KG1 (cell line): ENCODE data around the gene TDRD12.

Source experiments
- DNase-seq: peaks from one replicate; lab custom pipeline; 2025; lab: John Stamatoyannopoulos, UW

Gene TDRD12

DNA sequence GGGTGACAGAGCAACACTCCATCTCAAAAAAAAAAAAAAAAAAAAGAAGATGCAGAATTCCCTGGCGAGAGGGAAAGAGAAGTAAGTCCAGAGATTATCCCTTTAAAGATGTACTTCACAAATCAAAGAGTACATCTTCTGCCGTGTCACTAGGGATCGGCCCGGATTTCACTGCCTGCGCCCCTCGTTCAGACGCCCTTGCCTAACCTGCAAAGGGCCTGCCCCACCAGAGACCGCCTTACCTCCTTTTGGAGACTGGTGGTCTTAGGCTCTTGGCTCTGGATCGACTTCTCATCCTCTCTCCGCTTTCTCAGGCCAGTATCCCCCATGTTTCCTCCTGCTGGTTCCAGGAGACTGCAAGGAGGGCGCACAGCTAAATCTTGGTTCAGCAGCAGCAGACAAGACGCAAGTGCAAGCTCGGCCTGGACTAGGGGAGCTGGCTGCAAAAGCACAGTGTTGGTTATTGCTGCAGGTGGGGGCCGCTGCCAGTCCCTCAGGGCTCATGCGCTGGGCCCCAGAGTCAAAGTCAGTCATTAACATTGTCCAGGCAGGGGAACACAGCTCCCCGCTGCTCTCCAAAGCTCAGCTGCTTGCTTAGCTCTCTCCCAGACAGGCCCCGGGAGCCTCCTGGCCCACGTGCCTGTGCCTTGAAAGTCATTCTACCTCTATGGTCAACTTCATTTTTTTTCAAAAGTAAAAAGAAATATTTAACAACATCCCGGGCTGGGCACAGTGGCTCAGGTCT, 148.8 kb downstream of the TDRD12 start:
- DNase-seq, result no peak

DNA sequence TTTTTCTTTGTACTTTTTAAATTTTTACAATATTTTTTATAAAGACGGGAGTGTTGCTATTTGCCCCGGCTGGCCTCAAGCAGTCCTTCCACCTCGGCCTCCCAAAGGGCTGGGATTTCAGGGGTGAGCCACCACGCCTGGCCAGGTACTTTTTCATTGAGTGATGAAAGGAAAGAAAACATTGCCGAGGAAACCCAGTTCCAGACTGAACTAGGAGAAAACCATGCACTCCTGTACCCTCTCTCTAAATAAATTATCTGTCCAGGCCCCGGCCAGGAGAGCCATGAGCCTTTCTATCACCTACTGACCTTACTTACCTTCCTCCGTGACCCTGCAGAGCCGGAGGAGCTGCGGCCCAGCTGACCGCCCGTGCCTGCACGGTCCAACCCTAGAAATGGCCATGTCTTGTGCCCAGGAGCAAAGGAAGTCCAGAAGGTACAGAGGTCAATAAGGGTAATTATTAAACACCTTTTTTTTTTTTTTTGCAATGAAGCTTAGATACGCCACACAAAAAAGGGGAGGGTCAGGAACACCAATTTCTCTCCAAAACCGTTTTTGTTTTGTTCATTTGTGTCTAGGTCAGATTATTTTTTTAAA, 149.9 kb downstream of the TDRD12 start, which contains the start of gene SLC7A9:
Gene SLC7A9, minus strand, starts transcription at position 399 of the 597 bp plus-strand sequence. CDS start 1,233 bp downstream, outside the sequence.
- DNase-seq, result no peak

DNA sequence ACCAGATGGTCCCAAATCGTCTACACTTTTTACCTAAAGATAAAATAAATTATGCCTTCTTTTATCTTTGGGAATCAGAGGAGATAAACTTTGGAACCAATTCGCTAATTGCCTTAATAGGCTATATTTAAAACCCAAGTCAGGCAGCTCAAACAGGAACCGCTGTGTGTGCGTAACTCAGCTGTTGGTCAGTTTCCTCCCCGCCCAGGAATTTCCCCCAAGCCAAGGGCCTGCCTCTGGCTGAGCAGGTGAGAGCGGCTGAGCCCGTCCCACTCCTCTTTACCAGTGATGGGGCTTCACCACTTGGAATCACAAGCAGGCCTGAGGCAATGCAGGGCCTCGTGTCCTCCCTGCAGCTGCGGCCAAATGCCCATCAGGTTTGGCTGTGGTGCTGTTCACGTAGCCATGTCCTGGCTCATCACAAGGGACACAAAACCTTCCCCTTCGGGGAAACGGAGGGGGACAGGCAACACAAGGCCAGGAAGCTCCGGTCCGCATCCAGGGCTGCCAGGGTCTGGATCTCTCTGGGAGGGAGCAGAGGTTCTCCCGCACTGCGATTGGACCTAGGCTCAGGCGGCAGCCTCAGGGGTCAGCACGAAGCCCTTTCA, 150.5 kb downstream of the TDRD12 start:
- DNase-seq, result no peak

DNA sequence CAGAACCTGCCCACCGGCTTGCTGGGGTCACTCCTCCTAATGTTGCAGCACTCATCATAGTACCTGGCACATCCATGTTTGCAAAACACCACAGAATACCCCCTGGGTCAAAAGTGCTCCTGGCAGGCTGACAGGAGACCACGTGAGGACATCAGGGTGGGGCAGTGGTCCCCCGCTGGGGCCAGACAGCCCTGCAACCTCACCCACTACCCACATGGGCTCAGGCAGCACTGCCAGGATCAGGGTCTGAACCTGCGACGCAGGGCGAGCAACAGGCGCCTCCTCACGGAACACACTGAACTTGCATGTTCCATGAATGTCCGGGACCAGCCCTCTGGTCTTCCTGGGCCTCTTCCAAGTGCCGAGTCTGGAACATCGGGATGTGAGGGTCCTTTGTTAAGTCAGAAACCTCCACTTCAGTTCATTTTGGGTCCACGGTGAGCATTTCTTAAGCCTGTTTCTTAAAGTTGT, 151.4 kb downstream of the TDRD12 start:
- no peak for DNase-seq

DNA sequence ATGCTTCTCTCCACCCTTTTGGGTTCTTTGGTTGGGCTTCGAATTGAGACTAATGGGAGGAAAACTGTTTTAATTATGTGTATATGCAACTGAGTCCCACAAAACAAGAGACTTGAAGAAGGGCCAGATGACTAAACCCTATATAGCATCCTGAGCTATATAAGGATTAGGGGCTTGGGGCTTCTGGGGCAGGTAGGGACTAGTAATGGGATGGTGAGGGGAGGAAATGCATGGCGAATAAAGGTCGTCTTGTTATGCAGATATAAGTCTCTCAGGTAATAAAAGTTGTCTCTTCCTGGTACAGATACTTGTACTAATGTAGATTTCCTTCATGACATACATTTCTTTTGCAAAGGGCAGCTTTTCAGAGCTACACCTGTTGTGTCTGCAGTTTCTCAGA, 152.8 kb downstream of the TDRD12 start:
- no peak for DNase-seq

DNA sequence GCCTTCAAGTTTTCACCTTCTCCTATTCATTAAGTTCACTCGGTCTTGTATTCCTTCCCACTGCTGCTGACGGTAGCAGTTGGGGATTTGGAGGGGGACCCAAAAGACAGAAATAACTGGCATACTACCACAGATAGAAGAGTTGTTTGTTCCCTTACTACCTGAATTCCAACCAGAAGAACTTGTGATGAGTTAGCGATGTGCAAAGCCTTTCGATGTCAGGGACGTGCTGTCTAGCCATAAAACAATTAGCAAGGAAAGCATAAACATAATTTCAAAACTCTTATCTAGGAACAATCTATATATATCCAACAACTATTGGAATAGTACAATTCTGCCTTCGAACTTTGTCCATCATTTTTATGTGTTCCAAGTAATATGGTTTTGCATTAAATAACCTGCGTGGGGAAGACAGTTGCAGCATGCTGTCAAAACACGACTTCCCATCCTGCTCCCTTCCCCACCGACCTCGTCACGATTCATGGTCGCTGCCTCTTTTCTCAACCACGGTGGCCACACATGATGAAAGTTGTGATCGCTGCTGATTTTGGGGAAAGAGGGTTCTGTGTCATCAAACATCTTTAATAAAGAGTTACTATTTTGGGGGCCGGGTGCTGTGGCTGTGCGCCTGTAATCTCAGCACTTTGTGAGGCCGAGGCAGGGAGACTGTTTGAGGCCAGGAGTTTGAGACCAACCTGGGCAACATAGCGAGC, 153.8 kb downstream of the TDRD12 start:
- DNase-seq, result no peak

DNA sequence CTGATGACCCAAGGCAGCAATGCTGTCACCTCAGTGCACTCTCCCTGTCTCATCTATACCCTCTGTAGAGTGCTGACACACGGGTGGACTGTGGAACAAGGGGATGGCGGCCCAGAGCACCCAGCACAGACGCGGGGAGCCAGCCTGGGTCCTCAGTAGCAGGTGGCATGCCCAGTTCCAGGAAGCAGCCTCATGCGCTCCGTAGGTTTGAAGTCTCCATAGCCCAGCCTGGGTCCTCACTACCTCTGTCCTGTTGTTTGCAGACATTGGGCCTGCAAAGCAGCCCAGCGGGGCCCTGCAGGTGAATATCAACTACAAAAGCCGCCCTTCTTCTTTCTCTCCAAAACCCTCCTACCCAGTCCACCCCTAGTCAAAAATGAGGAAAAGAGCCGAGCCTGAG, 155.0 kb downstream of the TDRD12 start:
- DNase-seq, result no peak

DNA sequence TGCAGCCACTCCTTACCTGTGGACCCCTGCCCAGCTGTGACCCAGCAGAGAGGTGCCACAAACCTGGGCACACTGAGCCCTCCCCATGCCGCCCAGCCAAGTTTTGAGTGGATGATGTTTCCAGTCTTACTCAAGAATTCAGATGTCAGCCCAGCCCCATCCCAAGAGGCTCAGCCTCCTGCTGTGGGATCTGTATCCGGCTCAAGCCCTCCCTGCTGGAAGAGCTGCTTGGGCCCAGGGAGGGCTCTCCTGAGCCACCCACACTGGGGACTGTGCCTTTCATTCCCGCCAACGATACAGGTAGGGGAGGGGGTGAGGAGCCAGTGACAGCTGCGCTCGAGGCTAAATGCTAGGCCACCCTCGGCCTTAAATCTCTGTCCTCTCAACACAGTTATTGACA, 155.9 kb downstream of the TDRD12 start:
- DNase-seq, result no peak

DNA sequence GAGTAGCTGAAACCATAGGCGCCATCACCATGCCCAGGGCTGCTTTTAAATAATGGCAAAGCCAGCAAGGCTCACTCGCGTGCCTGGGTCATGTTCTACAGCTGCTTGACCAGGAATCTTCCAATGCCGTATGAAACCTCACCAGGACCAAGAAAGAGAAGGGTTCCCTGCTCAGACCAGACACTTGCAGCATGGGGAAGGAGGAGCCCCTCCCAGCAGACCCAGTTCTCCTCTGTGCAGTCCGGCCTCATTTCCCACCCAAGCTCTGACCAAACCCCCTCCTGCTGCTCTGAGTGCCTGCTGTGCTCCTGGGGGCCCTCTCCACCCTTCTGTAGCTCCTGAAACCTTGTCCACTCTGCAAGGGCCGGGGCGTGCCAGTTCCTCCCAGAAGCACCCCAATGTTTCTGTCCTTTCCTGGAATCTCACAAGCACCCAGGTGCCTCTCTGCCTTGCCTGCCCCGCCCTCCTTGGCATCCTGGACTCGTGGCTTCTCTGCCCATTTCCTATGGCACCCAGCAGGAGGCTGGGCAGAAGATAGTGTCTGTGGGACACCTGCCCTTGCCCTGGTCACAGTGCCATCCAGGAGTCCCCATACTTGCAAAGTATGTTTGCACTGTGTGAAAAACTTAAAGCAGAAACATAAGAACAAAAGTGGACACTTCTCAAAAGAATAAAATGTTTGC, 156.8 kb downstream of the TDRD12 start:
- DNase-seq, result no peak

DNA sequence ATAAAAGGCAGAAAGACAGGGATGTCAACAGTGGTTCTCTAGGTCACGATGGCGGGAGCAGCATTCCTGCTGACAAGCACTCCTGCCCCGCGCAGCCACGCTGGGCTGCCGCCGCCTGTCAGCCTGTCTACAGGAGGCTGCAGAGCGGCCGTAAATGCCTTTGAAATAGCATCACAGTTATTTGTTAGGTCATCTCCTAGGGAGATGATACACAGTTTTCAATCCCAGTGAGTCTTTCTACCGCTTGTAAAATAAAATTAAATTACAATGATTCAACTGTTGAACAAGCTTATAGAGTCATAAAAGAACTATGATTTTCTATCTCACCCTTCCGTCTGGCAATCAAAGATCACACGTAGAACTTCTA, 157.3 kb downstream of the TDRD12 start:
- DNase-seq, result no peak
